Aorta (tissue), 5 donors: ENCODE results near the gene WNT7A. TPM values are rescaled to one million over a fixed set of nuclear protein-coding genes. Genes with fewer than 3 reads are reported as not detected.
A peak's percentile ranks its signal among the peaks of the same experiment; 100 is the strongest.

Experiments
- ATAC-seq: fragments of 200-7000 bp; cut with Tn5 transposase; one replicate; pipeline ENCODE4 v1.9.1; 2022; ENCODE audit warnings: moderate library complexity; ENCODE audit not compliant: low FRiP score
- DNase-seq, 2 donors: peaks; one replicate each; pipeline ENCODE4 v3.0.0-alpha.2; 2020
- H3K27ac ChIP-seq, 2 donors: one replicate each; pipeline ENCODE4 v1.5.1; 2013; ENCODE audit warnings: low read length in 2 of 2, mild to moderate bottlenecking in 2 of 2, moderate library complexity in 2 of 2, control low read depth in 1 of 2, inconsistent platforms in 1 of 2, low read depth in 1 of 2
- H3K27me3 ChIP-seq, 2 donors: one replicate each; pipeline ENCODE4 v1.6.1; 2013; ENCODE audit warnings: control low read depth in 1 of 2, low read length in 1 of 2, mild to moderate bottlenecking in 1 of 2, moderate library complexity in 1 of 2; ENCODE audit not compliant: insufficient read depth in 2 of 2, control insufficient read depth in 1 of 2
- H3K36me3 ChIP-seq, 2 donors: one replicate each; pipeline ENCODE4 v1.6.1; 2013; ENCODE audit warnings: control low read depth in 1 of 2, low read length in 1 of 2, mild to moderate bottlenecking in 1 of 2; ENCODE audit not compliant: insufficient read depth in 2 of 2, control insufficient read depth in 1 of 2
- H3K4me1 ChIP-seq, 2 donors: one replicate each; pipeline ENCODE4 v1.6.1; 2013; ENCODE audit warnings: low read length in 2 of 2, control low read depth in 1 of 2, mild to moderate bottlenecking in 1 of 2, moderate library complexity in 1 of 2; ENCODE audit not compliant: insufficient read depth in 2 of 2, control insufficient read depth in 1 of 2
- H3K4me3 ChIP-seq, 2 donors: one replicate each; pipeline ENCODE4 v1.5.1; 2013; ENCODE audit warnings: low read length in 2 of 2, control low read depth in 1 of 2, mild to moderate bottlenecking in 1 of 2
- H3K9me3 ChIP-seq: one replicate; pipeline ENCODE4 v1.6.1; 2013; ENCODE audit warnings: mild to moderate bottlenecking, low read length; ENCODE audit not compliant: control insufficient read depth
- WGBS, 2 donors: extraction: QIAGEN DNeasy Blood & Tissue Kit; methylation state at CpG; one replicate each; pipeline ENCODE4 v1.1.7; 2013; 5-methylcytosine and 5-hydroxymethylcytosine counted together
- intact Hi-C, 2 donors: fragments of 100-400 bp; cut with DNase I; formaldehyde crosslinking; loops; one replicate each; pipeline versions ENCODE4 v1.14.2 to v1.15.0; 2022
- polyA plus RNA-seq, 2 donors: library from polyadenylated mRNA; stranded (reverse); fragments of 200-250 nt; gene quantifications; one replicate each; pipeline ENCODE4 v1.2.3, GENCODE V29; 2013
- total RNA-seq, 2 donors: library from RNA; stranded (reverse); fragmentation: NEBNext Ultra II Directional; extraction: Animal tissue kit (Norgen Biotek cat#: 25700); gene quantifications; one replicate each; pipeline ENCODE4 v1.2.1, GENCODE V29; 2021
- donor health status: healthy with polysubstance abuse.
- donor health status: Bipolar disorder and iron deficiency.
- donor health status: DM: no; HTN: no; CAD: no.
- donor health status: DM: no; HTN: no; CAD: no.
- donor health status: DM: yes; HTN: yes; CAD: no.

Gene WNT7A
- total and polyA plus RNA-seq, 4 donors: not detected

DNA sequence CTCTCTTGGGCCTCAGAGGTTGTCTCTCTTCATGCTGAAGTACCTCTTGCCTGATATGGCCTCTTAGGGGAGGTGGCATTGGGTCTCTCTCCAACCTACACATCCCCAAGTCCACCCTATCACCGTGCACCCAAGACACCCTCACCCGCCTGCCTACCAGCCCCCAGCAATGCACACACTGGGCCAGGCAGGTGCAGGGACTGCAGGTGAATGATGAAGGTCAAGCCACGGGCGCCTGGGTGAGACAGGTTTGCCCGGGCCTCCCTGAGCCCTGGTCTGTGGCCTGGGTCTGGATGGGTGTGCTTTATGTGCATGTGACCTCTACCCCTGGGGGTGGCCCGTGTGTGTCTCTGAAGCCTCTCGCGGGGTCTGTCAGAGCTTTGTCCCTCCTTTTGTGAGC is 68.3 kb downstream of the WNT7A start:
- Histone ChIP-seq H3K27me3 (peaks cover 0 to 2% of the 10 kb centered on the region in 2 donors), H3K27ac (no peak overlapping the region), H3K4me1 (no peaks in the 10 kb centered on the region), H3K9me3 (peaks cover 34% of the 10 kb centered on the region), H3K4me3 (no peak overlapping the region), H3K36me3 (no peaks in the 10 kb centered on the region)
- DNase-seq (peak in 1 of 2 donors; percentile 20), ATAC-seq (no peak)
- intact Hi-C loops: no loop called here
- WGBS, 2 donors: 61 to 71% methylated on average over 8 of the region's 8 CpGs

DNA sequence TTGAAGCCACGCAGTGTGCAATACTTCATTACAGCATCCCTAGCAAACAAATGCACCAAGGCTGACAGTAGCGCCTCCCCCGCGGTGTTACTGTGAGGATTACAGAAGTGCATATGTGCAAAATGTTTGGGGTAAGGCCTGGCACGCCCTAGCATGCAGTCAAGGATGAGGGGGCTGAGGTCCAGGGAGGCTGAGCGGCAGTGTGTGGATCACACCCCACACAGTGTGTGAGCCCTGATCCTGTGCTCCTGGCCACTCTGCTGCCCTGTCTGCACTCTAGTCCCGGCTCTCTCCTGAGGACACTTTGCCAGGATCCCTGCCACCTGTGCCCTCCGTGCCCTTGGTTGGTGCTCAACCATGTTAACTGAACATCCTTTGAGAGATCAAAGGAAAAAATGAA is 71.3 kb downstream of the WNT7A start:
- WGBS, 2 donors: 79 to 83% methylated on average over 8 of the region's 8 CpGs
- ATAC-seq (no peak), DNase-seq (peak in 1 of 2 donors; percentile 66)
- Histone ChIP-seq H3K9me3 (peaks cover 13% of the 10 kb centered on the region), H3K4me3 (no peak overlapping the region), H3K4me1 (no peaks in the 10 kb centered on the region), H3K27me3 (no peaks in the 10 kb centered on the region), H3K36me3 (no peaks in the 10 kb centered on the region), H3K27ac (no peak overlapping the region)
- intact Hi-C loops: no loop called here

DNA sequence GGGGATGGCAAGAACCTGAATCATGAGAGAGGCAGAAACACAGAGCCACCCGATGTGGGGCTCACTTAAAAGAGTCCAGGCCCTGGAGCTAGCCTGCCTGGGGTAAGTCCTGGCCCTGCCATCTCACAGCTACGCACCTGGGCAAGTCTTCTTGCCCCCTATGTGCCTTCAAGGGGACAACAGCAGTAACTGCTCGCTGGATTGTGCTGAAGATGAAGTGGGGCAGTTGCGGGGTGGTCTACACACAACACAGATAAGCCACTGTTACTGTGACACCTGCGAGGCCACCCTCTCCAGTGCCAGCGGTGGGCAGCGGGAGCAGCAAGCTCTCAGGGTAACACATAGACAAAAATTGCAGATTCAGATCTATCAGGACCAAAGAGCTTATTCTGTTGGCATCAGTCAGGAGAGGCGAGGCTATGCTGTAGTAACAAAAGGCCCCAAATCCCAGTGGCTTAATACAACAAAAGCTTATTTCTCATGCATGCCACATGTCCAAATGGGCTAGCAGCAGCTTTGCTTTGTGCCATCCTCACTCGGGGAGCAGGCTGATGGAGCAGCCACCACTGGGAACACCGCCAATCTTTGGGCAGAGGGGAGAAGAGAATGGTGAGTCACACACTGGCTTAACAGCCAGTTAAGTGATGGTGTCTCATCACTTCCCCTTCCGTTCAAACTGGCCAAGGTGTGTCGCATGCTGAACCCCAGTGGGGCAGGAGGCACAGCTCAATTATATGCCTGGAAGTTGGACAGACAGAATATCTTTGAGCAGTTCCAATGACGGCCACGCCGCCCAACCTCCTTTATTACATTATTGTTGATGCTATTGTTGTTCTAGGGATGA is 78.3 kb downstream of the WNT7A start:
- DNase-seq (peak in 1 of 2 donors; percentile 47), ATAC-seq (no peak)
- H3K9me3 ChIP-seq: peaks cover 4% of the 10 kb centered on the region
- H3K4me1 ChIP-seq: no peaks in the 10 kb centered on the region
- H3K4me3 ChIP-seq: no peak overlapping the region
- no peaks in the 10 kb centered on the region for H3K36me3 ChIP-seq
- no peak overlapping the region for H3K27ac ChIP-seq
- intact Hi-C loops: no loop called here
- 84 to 88% methylated on average over 15 of the region's 15 CpGs for WGBS, 2 donors
- H3K27me3 ChIP-seq: no peaks in the 10 kb centered on the region

DNA sequence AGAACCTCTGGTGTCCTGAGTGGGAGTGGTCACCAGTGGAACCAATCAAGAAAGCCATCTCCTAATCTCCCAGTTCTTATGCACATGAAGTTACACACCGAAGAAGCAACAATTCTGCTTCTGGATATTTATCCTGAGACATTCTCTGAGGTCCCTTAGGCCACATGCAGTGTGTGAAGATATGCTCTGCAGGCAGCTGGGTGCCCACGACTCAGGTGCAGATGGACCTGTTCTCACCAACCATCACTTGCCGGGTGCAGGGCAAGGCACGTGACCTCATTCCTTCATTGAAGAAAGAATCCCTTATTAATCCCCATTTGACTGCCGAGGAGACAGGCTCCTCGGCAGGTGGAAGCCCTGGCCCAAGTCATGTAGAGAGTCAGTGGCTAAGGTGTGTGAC is 79.8 kb downstream of the WNT7A start:
- H3K4me1 ChIP-seq: no peaks in the 10 kb centered on the region
- H3K9me3 ChIP-seq: peaks cover 2% of the 10 kb centered on the region
- no peaks in the 10 kb centered on the region for H3K36me3 ChIP-seq
- H3K4me3 ChIP-seq: no peak overlapping the region
- no peaks in the 10 kb centered on the region for H3K27me3 ChIP-seq
- intact Hi-C loops: no loop called here
- H3K27ac ChIP-seq: no peak overlapping the region
- 81 to 85% methylated on average over 6 of the region's 6 CpGs for WGBS, 2 donors
- DNase-seq (peak; percentile 1 to 42), ATAC-seq (no peak)

DNA sequence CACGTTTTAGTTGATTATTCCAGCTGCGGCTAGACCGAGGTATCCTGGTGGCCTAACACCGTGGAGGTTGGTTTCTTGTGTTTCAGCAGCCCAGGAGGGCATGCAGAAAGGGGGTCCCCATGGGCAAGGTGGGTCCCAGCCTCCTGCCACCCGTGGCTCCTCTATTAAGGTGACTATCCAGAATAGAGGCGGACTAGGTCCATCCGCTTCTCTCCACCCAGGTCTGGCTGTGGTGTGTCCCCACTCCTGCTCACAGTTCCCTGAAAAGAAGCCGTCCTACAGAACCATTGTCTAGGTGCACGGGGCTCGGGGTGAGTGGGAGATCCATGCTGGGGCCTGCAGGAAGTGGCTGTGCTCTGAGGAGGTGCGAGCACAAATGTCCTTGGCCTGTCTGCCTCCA is 81.5 kb downstream of the WNT7A start:
- no peak overlapping the region for H3K4me3 ChIP-seq
- intact Hi-C loops: no loop called here
- DNase-seq: peak in 1 of 2 donors; percentile 60
- ATAC-seq: no peak
- no peak overlapping the region for H3K27ac ChIP-seq
- 82% methylated on average over 11 of the region's 11 CpGs for WGBS, 2 donors
- H3K36me3 ChIP-seq: no peaks in the 10 kb centered on the region
- peaks cover 2% of the 10 kb centered on the region for H3K9me3 ChIP-seq
- H3K27me3 ChIP-seq: no peaks in the 10 kb centered on the region
- H3K4me1 ChIP-seq: no peaks in the 10 kb centered on the region

DNA sequence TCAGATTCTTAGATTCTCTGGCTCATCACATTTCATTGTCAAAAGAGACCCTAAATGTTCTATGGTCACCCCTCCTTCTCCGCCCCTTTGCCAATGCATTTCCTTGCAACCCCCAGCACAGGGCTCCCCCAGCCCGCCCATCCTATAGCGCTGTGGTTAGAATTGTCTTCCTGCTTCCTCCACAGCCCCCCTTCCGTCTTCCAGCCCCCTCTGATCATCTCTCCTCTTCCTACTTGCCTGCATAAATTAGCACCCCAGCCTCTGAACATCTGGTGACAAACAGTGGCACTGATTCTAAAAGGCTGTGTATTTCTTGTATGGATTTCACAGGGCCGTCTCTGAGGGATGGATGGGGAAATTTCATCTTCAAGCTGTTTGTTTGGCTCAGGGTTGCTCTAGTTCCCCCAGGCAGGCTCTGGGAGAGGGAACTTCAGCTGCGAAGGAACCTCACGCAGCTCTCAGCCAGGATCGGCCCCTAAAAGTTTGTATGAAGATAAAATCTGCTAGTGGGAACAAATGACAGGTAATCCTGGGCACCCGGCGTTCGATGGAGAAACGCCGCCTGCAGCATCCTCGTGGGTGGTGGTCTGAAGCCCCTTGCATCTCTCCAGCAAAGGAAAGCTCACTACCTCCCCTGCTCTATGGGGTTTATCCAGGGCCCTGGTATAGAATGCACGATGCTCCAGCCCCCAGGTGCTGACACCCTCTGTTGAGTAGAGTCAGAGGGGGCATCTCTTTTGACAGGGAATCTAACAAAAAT is 83.0 kb downstream of the WNT7A start:
- no peaks in the 10 kb centered on the region for H3K27me3 ChIP-seq
- ATAC-seq (no peak), DNase-seq (peak; percentile 16 to 26)
- no peaks in the 10 kb centered on the region for H3K36me3 ChIP-seq
- WGBS, 2 donors: 64 to 66% methylated on average over 15 of the region's 15 CpGs
- H3K4me1 ChIP-seq: no peaks in the 10 kb centered on the region
- no peak overlapping the region for H3K4me3 ChIP-seq
- H3K9me3 ChIP-seq: peaks cover 2% of the 10 kb centered on the region
- no peak overlapping the region for H3K27ac ChIP-seq
- intact Hi-C loops: no loop called here

DNA sequence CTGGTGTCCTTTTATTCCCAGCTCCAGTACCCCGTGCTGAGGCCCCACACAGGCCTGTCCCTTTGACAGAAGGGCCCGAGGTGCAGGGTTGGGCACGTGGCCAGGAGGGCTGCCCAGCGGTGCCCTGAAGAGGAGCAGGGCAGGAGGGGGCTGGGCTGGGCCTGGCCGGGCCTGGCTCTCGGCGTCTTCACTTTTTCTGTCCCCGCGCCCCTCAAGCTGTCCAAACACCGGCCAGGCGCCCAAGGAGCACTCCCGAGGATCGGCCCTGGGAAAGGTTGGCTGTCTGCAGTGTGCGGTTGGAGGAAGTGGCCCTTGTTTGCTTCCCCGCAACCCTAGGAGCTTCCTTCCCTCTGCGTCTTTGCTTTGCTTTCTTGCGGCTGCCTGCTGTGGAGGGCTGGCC is 84.1 kb downstream of the WNT7A start:
- intact Hi-C loops: no loop called here
- Histone ChIP-seq H3K4me1 (no peaks in the 10 kb centered on the region), H3K27me3 (no peaks in the 10 kb centered on the region), H3K27ac (no peak overlapping the region), H3K9me3 (no peaks in the 10 kb centered on the region), H3K36me3 (no peaks in the 10 kb centered on the region), H3K4me3 (no peak overlapping the region)
- 65 to 67% methylated on average over 17 of the region's 17 CpGs for WGBS, 2 donors
- no peak for ATAC-seq
- DNase-seq: peak; percentile 21 to 67

DNA sequence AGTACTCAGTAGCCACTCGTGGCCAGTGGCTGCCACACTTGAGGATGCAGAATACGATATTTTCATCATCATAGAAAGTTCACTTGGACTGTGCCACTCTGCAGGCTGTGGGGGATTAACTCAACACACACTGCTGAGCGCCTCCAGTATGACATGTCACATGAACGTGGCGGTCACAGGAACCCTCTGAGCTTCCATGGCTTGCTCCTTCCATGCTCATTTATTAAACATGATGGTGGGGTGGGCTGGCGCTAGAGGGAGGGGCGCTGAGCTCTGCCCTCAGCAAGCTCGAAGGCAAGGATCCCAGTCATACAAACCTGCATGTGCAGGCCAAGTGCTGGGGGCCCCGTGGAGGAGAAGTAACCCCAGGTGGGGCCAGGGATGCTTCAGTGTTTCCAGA is 85.5 kb downstream of the WNT7A start:
- no peaks in the 10 kb centered on the region for H3K4me1 ChIP-seq
- no peaks in the 10 kb centered on the region for H3K27me3 ChIP-seq

More for the DNA sequence above, 85.5 kb downstream of the WNT7A start:
- WGBS, 2 donors: 83 to 89% methylated on average over 9 of the region's 9 CpGs
- no peaks in the 10 kb centered on the region for H3K9me3 ChIP-seq
- intact Hi-C loops: no loop called here
- no peak overlapping the region for H3K4me3 ChIP-seq
- no peak overlapping the region for H3K27ac ChIP-seq
- no peak for ATAC-seq
- DNase-seq: peak in 1 of 2 donors; percentile 55
- no peaks in the 10 kb centered on the region for H3K36me3 ChIP-seq
